Caki2 (cell line): ENCODE data around the gene CTBP2. TPM values are rescaled to one million over a fixed set of nuclear protein-coding genes. Genes with fewer than 3 reads are reported as not detected.

ENCODE experiments used
- DNase-seq: peaks from one replicate; pipeline ENCODE4 v3.0.0-alpha.2; 2015; ENCODE audit warnings: low read depth
- in situ Hi-C: cut with HindIII; loops from 2 replicates; pipeline ENCODE4 v1.10.0; 2016; ENCODE audit warnings: low sequenced_read_pairs, low pct_unique_long_range_greater_than_20kb, mixed read lengths
- total RNA-seq: library from RNA; depleted of rRNA; stranded (reverse); fragments of >200 nt; shearing (Covaris generic); gene quantifications from 2 replicates; pipeline ENCODE4 v1.2.3, GENCODE V29; 2014; ENCODE audit warnings: low replicate concordance

CTBP2 gene
- total RNA-seq, 1 experiment from 2014 or later: 82.4 TPM

- DNase-seq: no peak
- in situ Hi-C loops: no loop called here
Observed at GRCh38 chr10:125003901-125004467, 156.4 kb downstream of the CTBP2 start.

- in situ Hi-C loops: no loop called here
Observed at GRCh38 chr10:125003146-125003900, 157.0 kb downstream of the CTBP2 start.

GRCh38 chr10:125002423-125003145 is 157.8 kb downstream of the CTBP2 start:
- DNase-seq: no peak
- in situ Hi-C loops: no loop called here

More at GRCh38 chr10:125003146-125003900, 157.0 kb downstream of the CTBP2 start:
- DNase-seq: no peak

- DNase-seq: no peak
- in situ Hi-C loops: no loop called here
Observed at GRCh38 chr10:125002047-125002422, 158.3 kb downstream of the CTBP2 start.

GRCh38 chr10:125001313-125002046 is 158.9 kb downstream of the CTBP2 start:
- in situ Hi-C loops: no loop called here
- no peak for DNase-seq

- in situ Hi-C loops: no loop called here
- no peak for DNase-seq
Observed at GRCh38 chr10:125000366-125001312, 159.7 kb downstream of the CTBP2 start.

- in situ Hi-C loops: no loop called here
- DNase-seq: no peak
Observed at GRCh38 chr10:124999433-125000365, 160.7 kb downstream of the CTBP2 start.

- in situ Hi-C loops: no loop called here
- no peak for DNase-seq
Observed at GRCh38 chr10:124998624-124999291, 161.6 kb downstream of the CTBP2 start.

GRCh38 chr10:124997771-124998623 is 162.4 kb downstream of the CTBP2 start:
- no peak for DNase-seq
- in situ Hi-C loops: no loop called here

GRCh38 chr10:124997306-124997705 is 163.1 kb downstream of the CTBP2 start:
- in situ Hi-C loops: no loop called here
- DNase-seq: no peak

- DNase-seq: no peak
- in situ Hi-C loops: no loop called here
Observed at GRCh38 chr10:124996854-124997215, 163.5 kb downstream of the CTBP2 start.

GRCh38 chr10:124996127-124996853 is 164.1 kb downstream of the CTBP2 start:
- DNase-seq: no peak
- in situ Hi-C loops: no loop called here

- DNase-seq: no peak
- in situ Hi-C loops: no loop called here
Observed at GRCh38 chr10:124995605-124996004, 164.8 kb downstream of the CTBP2 start.

- no peak for DNase-seq
- in situ Hi-C loops: no loop called here
Observed at GRCh38 chr10:124994573-124995473, 165.5 kb downstream of the CTBP2 start.
